Cardiac muscle cell (in vitro differentiated cells and primary cell): ENCODE data around the gene PRKCH. TPM values are rescaled to one million over a fixed set of nuclear protein-coding genes. Genes with fewer than 3 reads are reported as not detected.
"Not testable (repeated sequence)": the region's sequence is repeated elsewhere in the genome, so short reads cannot be mapped to it uniquely, and the experiment has no call there.

Source experiments
- DNase-seq, 2 donors: peaks; one replicate each; pipeline versions ENCODE4 v3.0.0 to v3.0.0-alpha.2; 2010 to 2017; ENCODE audit warnings: low read depth in 1 of 2, low spot score in 1 of 2
- H3K27ac ChIP-seq: fragments of 200-600 bp; sonication (generic); 2 replicates; pipeline ENCODE4 v1.5.1; 2016
- H3K27me3 ChIP-seq: fragments of 200-600 bp; sonication (generic); 2 replicates; pipeline ENCODE4 v1.6.0; 2016; ENCODE audit warnings: control low read depth
- H3K36me3 ChIP-seq: fragments of 200-600 bp; sonication (generic); 2 replicates; pipeline ENCODE4 v1.5.1; 2016; ENCODE audit warnings: control low read depth
- H3K4me1 ChIP-seq: fragments of 200-600 bp; sonication (generic); 2 replicates; pipeline ENCODE4 v1.8.1; 2017; ENCODE audit warnings: low read depth, mild to moderate bottlenecking, mixed run types
- H3K4me3 ChIP-seq: fragments of 200-600 bp; sonication (generic); 2 replicates; pipeline ENCODE4 v1.5.1; 2016; ENCODE audit warnings: mild to moderate bottlenecking
- H3K9me3 ChIP-seq: fragments of 200-600 bp; sonication (generic); 2 replicates; pipeline ENCODE4 v1.5.1; 2017; ENCODE audit warnings: low read depth, mild to moderate bottlenecking, control low read depth
- CTCF ChIP-seq: IDR thresholded peaks from 2 replicates; pipeline ENCODE4 v1.5.1; 2012; ENCODE audit warnings: low read depth, mild to moderate bottlenecking, low read length
- polyA plus RNA-seq: library from polyadenylated mRNA; unstranded; fragments of >200 nt; fragmentation: Nextera tagmentation; extraction: Ambion mirVana; gene quantifications from 2 replicates; pipeline ENCODE4 v1.2.1, GENCODE V29; 2016
- total RNA-seq: library from RNA; depleted of rRNA; stranded (reverse); fragments of >200 nt; gene quantifications from 2 replicates; pipeline ENCODE4 v1.2.3, GENCODE V29; 2016

PRKCH gene
- total and polyA plus RNA-seq, 2 experiments from 2014 or later: 51.0 to 128 TPM

- no peaks in the 10 kb centered on the region for H3K9me3 ChIP-seq
Observed at GRCh38 chr14:61460718-61461611, 139.6 kb downstream of the PRKCH start.

GRCh38 chr14:61461808-61462275 is 140.5 kb downstream of the PRKCH start:
- TF ChIP-seq CTCF: peak; percentile 58
- H3K27me3 ChIP-seq: no peaks in the 10 kb centered on the region
- peak; percentile 71 to 91 for DNase-seq
- no peak overlapping the region for H3K27ac ChIP-seq
- H3K4me1 ChIP-seq: peaks cover 35% of the 10 kb centered on the region
- H3K9me3 ChIP-seq: no peaks in the 10 kb centered on the region
- H3K36me3 ChIP-seq: peaks cover 9% of the 10 kb centered on the region
- H3K4me3 ChIP-seq: no peak overlapping the region

More at GRCh38 chr14:61460718-61461611, 139.6 kb downstream of the PRKCH start:
- Histone ChIP-seq H3K27ac (peak overlapping the region; percentile 7), H3K4me3 (no peak overlapping the region), H3K4me1 (peaks cover 26% of the 10 kb centered on the region), H3K27me3 (no peaks in the 10 kb centered on the region), H3K36me3 (peaks cover 9% of the 10 kb centered on the region)
- DNase-seq: peak; percentile 54 to 62
- no peak for TF ChIP-seq CTCF

- no peaks in the 10 kb centered on the region for H3K27me3 ChIP-seq
- H3K9me3 ChIP-seq: no peaks in the 10 kb centered on the region
- TF ChIP-seq CTCF: no peak
- peak overlapping the region; percentile 41 for H3K27ac ChIP-seq
- H3K4me1 ChIP-seq: peaks cover 43% of the 10 kb centered on the region
- peaks cover 6% of the 10 kb centered on the region for H3K36me3 ChIP-seq
- peak; percentile 85 to 95 for DNase-seq
- H3K4me3 ChIP-seq: no peak overlapping the region
Observed at GRCh38 chr14:61462566-61463193, 141.3 kb downstream of the PRKCH start.

GRCh38 chr14:61463664-61464285 is 142.4 kb downstream of the PRKCH start:
- Histone ChIP-seq H3K27me3 (no peaks in the 10 kb centered on the region), H3K9me3 (no peaks in the 10 kb centered on the region), H3K4me3 (no peak overlapping the region), H3K36me3 (no peaks in the 10 kb centered on the region), H3K27ac (no peak overlapping the region), H3K4me1 (peaks cover 53% of the 10 kb centered on the region)
- peak in 1 of 2 donors; percentile 39 for DNase-seq
- TF ChIP-seq CTCF: no peak

- not testable (repeated sequence) for H3K36me3 ChIP-seq, H3K27me3 ChIP-seq, DNase-seq, H3K27ac ChIP-seq, H3K9me3 ChIP-seq, H3K4me3 ChIP-seq
- peaks cover 63% of the 10 kb centered on the region for H3K4me1 ChIP-seq
Observed at GRCh38 chr14:61464539-61465320, 143.4 kb downstream of the PRKCH start.
